HepG2 (cell line): ENCODE measurements around the gene SNAP23. TPM values are rescaled to one million over a fixed set of nuclear protein-coding genes. Genes with fewer than 3 reads are reported as not detected.

ENCODE experiments used
- ATAC-seq: fragments of 200-7000 bp; cut with Tn5 transposase; 3 replicates; pipeline ENCODE4 v1.9.1; 2020; ENCODE audit warnings: mild to moderate bottlenecking, moderate library complexity
- BruUV-seq: library from RNA; stranded (reverse); fragments of 400-500 nt; replicated peaks from 2 replicates; lab custom pipeline; 2021; lab: Mats Ljungman, UMichigan
- CTCF ChIA-PET: fragments of 300-600 bp; formaldehyde crosslinking; extraction: SDS; loops from one replicate; lab custom pipeline; 2021; ENCODE audit warnings: low total read pairs, inconsistent platforms, low intra/inter-chr PET ratio; lab: Yijun Ruan, JAX
- POLR2A ChIA-PET: fragments of 350-600 bp; sonication (Branson Sonifier 250); formaldehyde crosslinking; loops from one replicate; lab custom pipeline; 2020; ENCODE audit warnings: antibody characterized with exemption, inconsistent platforms; lab: Yijun Ruan, JAX
- DNase-seq: peaks from one replicate; pipeline ENCODE4 v3.0.0-alpha.2; 2015; ENCODE audit warnings: low spot score
- FAIRE-seq: peaks from 3 replicates; lab custom pipeline; 2011; peaks lifted over from hg19 to GRCh38; lab: Jason Lieb, UNC
- H2AFZ ChIP-seq: one replicate; pipeline ENCODE4 v1.6.1; 2011; ENCODE audit warnings: low read length, inconsistent platforms
- H3K27ac ChIP-seq: fragments of 300-600 bp; 3 replicates; pipeline ENCODE4 v1.8.0; 2011; ENCODE audit warnings: mixed run types, mild to moderate bottlenecking, mixed read lengths, low read length, inconsistent platforms; ENCODE audit not compliant: insufficient read depth; ENCODE audit errors: extremely low read length
- H3K27me3 ChIP-seq, 2 experiments: fragments of 200-600 bp in 1 of 2; 2 replicates in 1 of 2; 3 replicates in 1 of 2; pipeline versions ENCODE4 v1.6.0 to v1.8.0; 2011; ENCODE audit warnings: low read length in 2 of 2, mild to moderate bottlenecking in 2 of 2, moderate library complexity in 2 of 2, inconsistent platforms in 1 of 2; ENCODE audit not compliant: insufficient read depth in 2 of 2, control insufficient read depth in 1 of 2
- H3K36me3 ChIP-seq, 2 experiments: fragments of 200-600 bp in 1 of 2; replicated peaks in 1 of 2; 2 replicates in 1 of 2; 3 replicates in 1 of 2; pipeline versions ENCODE4 v1.5.1 to v1.8.0; 2011; ENCODE audit warnings: low read length in 2 of 2, inconsistent platforms in 1 of 2; ENCODE audit not compliant: insufficient read depth in 2 of 2, control insufficient read depth in 1 of 2
- H3K4me1 ChIP-seq: 2 replicates; pipeline ENCODE4 v1.5.1; 2012; ENCODE audit warnings: low read length, inconsistent platforms; ENCODE audit not compliant: insufficient read depth
- H3K4me2 ChIP-seq: 2 replicates; pipeline ENCODE4 v1.6.0; 2011; ENCODE audit warnings: low read depth, low read length, inconsistent platforms
- H3K4me3 ChIP-seq, 3 experiments: fragments of 200-600 bp in 1 of 3; sonication (generic), shearing (Covaris generic) in 1 of 3; replicated peaks in 1 of 3; 2 replicates each; pipeline ENCODE4 v1.5.1; 2011 to 2016; ENCODE audit warnings: low read length in 3 of 3, inconsistent platforms in 2 of 3, low read depth in 2 of 3, mild to moderate bottlenecking in 2 of 3, control low read depth in 1 of 3, mixed read lengths in 1 of 3; ENCODE audit not compliant: insufficient read depth in 1 of 3
- H3K79me2 ChIP-seq: one replicate; pipeline ENCODE4 v1.6.1; 2011; ENCODE audit warnings: low read length, inconsistent platforms; ENCODE audit not compliant: insufficient read depth
- H3K9ac ChIP-seq: 2 replicates; pipeline ENCODE4 v1.6.0; 2011; ENCODE audit warnings: mild to moderate bottlenecking, low read depth, low read length, inconsistent platforms; ENCODE audit not compliant: insufficient read depth
- H3K9me3 ChIP-seq: 2 replicates; pipeline ENCODE4 v1.5.1; 2012; ENCODE audit warnings: mild to moderate bottlenecking, low read length
- H4K20me1 ChIP-seq: 2 replicates; pipeline ENCODE4 v1.6.0; 2011; ENCODE audit warnings: inconsistent platforms, mild to moderate bottlenecking, low read length, moderate library complexity; ENCODE audit not compliant: insufficient read depth
- CBX1 ChIP-seq: IDR thresholded peaks from one replicate; pipeline ENCODE4 v1.6.1; 2016; ENCODE audit warnings: antibody characterized with exemption, low read depth
- IKZF1 ChIP-seq: fragments of 450-650 bp; IDR thresholded peaks from 2 replicates; pipeline ENCODE4 v1.7.1; 2016
- KDM5B ChIP-seq: sonication (generic); formaldehyde crosslinking; IDR thresholded peaks from 2 replicates; pipeline ENCODE4 v1.4.0; 2020; ENCODE audit warnings: missing genetic modification reagents, mild to moderate bottlenecking, borderline replicate concordance
- KMT2B ChIP-seq: IDR thresholded peaks from 2 replicates; pipeline ENCODE4 v1.6.1; 2016; ENCODE audit warnings: missing genetic modification reagents, missing compliant biosample characterization
- NR2F6 ChIP-seq, 2 experiments: IDR thresholded peaks; 2 replicates each; pipeline ENCODE4 v1.6.1; 2016; ENCODE audit warnings: antibody characterized with exemption in 1 of 2, mild to moderate bottlenecking in 1 of 2
- PBX2 ChIP-seq: IDR thresholded peaks from 2 replicates; pipeline ENCODE4 v1.6.1; 2016; ENCODE audit warnings: control low read depth
- ZBTB10 ChIP-seq: sonication (generic); formaldehyde crosslinking; IDR thresholded peaks from 2 replicates; pipeline ENCODE4 v1.4.0; 2020; ENCODE audit warnings: missing genetic modification reagents, borderline replicate concordance
- ZNF343 ChIP-seq: sonication (generic); formaldehyde crosslinking; IDR thresholded peaks from 2 replicates; pipeline ENCODE4 v1.4.0; 2020; ENCODE audit warnings: mild to moderate bottlenecking, missing genetic modification reagents
- ZXDC ChIP-seq: sonication (generic); formaldehyde crosslinking; IDR thresholded peaks from 2 replicates; pipeline ENCODE4 v1.5.0; 2020; ENCODE audit warnings: mild to moderate bottlenecking, missing genetic modification reagents
- WGBS: methylation state at CpG from one replicate; pipeline ENCODE4 v1.1.6; 2017; ENCODE audit warnings: low lambda C conversion rate; 5-methylcytosine and 5-hydroxymethylcytosine counted together
- in situ Hi-C: cut with HindIII; loops from 2 replicates; pipeline ENCODE4 v1.10.0; 2017; ENCODE audit warnings: low pct_unique_long_range_greater_than_20kb; ENCODE audit not compliant: extremely low pct_ligation_motif_present
- intact Hi-C: fragments of 100-400 bp; cut with micrococcal nuclease; formaldehyde crosslinking; loops from one replicate; pipeline ENCODE4 v1.10.0; 2022; ENCODE audit not compliant: unreplicated experiment
- polyA plus RNA-seq, 8 experiments: library from polyadenylated mRNA; depleted of rRNA in 3 of 8; stranded (reverse) in 7 of 8; unstranded in 1 of 8; fragments of >200 nt; fragmentation: Illumina TruSeq in 4 of 8; extraction: Trizol in 4 of 8; gene quantifications; 2 replicates each; pipeline versions ENCODE4 v1.2.1 to v1.2.3, GENCODE V29; 2011 to 2016; ENCODE audit warnings: low read depth in 4 of 8, missing spikeins in 1 of 8, mixed read lengths in 1 of 8; ENCODE audit not compliant: insufficient read depth in 1 of 8
- total RNA-seq, 5 experiments: library from RNA; depleted of rRNA; stranded (reverse); fragments of >200 nt; fragmentation: Illumina TruSeq; extraction: Trizol; gene quantifications; 2 replicates each; pipeline ENCODE4 v1.2.3, GENCODE V29; 2016; ENCODE audit warnings: low read depth in 1 of 5
- TF ChIP-seq, protein P1 (sequence below): sonication (generic); formaldehyde crosslinking; IDR thresholded peaks from 2 replicates; pipeline ENCODE4 v1.8.0; 2023; ENCODE audit warnings: mild to moderate bottlenecking, missing genetic modification reagents
- TF ChIP-seq, protein P2 (sequence below): sonication (generic); formaldehyde crosslinking; IDR thresholded peaks from 2 replicates; pipeline ENCODE4 v1.8.1; 2023; ENCODE audit warnings: mild to moderate bottlenecking, missing genetic modification reagents, borderline replicate concordance
- TF ChIP-seq, protein P3 (sequence below): sonication (generic); formaldehyde crosslinking; IDR thresholded peaks from 2 replicates; pipeline ENCODE4 v1.5.0; 2020; ENCODE audit warnings: mild to moderate bottlenecking, missing genetic modification reagents
- TF ChIP-seq, protein P4 (sequence below): sonication (generic); formaldehyde crosslinking; IDR thresholded peaks from 2 replicates; pipeline ENCODE4 v1.5.0; 2020; ENCODE audit warnings: missing genetic modification reagents

The SNAP23 gene
- total and polyA plus RNA-seq, 2 of the 13 experiments (the other 11 are each of a cell fraction or from before 2014, with no cell fraction given) = 37.0 to 101 TPM

- Histone ChIP-seq H3K27me3 (no peaks in the 10 kb centered on the region), H3K4me1 (no peaks in the 10 kb centered on the region), H3K27ac (no peak overlapping the region), H3K79me2 (no peaks in the 10 kb centered on the region), H3K9ac (no peak overlapping the region), H2AFZ (no peak overlapping the region), H3K4me3 (no peak overlapping the region), H3K4me2 (no peak overlapping the region), H3K9me3 (no peaks in the 10 kb centered on the region), H4K20me1 (no peaks in the 10 kb centered on the region), H3K36me3 (peaks cover 12 to 55% of the 10 kb centered on the region in 2 experiments)
- no peak for FAIRE-seq
- intact Hi-C loops (no loop called here), in situ Hi-C loops (no loop called here)
- CTCF ChIA-PET = no interaction called here
- DNase-seq = no peak
- no TSS peak for BruUV-seq
- POLR2A ChIA-PET = no interaction called here
- 94% methylated on average over 13 of the region's 13 CpGs for WGBS
- ATAC-seq = no peak
- TF ChIP-seq, protein P1, sequence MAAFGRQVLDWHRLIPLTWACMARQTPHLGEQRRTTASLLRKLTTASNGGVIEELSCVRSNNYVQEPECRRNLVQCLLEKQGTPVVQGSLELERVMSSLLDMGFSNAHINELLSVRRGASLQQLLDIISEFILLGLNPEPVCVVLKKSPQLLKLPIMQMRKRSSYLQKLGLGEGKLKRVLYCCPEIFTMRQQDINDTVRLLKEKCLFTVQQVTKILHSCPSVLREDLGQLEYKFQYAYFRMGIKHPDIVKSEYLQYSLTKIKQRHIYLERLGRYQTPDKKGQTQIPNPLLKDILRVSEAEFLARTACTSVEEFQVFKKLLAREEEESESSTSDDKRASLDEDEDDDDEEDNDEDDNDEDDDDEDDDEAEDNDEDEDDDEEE = no peak
- TF ChIP-seq PBX2 (CRISPR knock-in tag) (no peak), ZNF343 (CRISPR knock-in tag) (no peak), NR2F6 (IDR thresholded peaks at IDR 0.05) (no peak), NR2F6 (CRISPR knock-in tag; IDR thresholded peaks at IDR 0.05) (no peak), ZXDC (CRISPR knock-in tag) (no peak), ZBTB10 (CRISPR knock-in tag) (no peak), KDM5B (CRISPR knock-in tag) (no peak), KMT2B (CRISPR knock-in tag) (no peak), CBX1 (no peak), IKZF1 (no peak)
- TF ChIP-seq, protein P2, sequence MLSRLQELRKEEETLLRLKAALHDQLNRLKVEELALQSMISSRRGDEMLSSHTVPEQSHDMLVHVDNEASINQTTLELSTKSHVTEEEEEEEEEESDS = no peak
- TF ChIP-seq, protein P3, sequence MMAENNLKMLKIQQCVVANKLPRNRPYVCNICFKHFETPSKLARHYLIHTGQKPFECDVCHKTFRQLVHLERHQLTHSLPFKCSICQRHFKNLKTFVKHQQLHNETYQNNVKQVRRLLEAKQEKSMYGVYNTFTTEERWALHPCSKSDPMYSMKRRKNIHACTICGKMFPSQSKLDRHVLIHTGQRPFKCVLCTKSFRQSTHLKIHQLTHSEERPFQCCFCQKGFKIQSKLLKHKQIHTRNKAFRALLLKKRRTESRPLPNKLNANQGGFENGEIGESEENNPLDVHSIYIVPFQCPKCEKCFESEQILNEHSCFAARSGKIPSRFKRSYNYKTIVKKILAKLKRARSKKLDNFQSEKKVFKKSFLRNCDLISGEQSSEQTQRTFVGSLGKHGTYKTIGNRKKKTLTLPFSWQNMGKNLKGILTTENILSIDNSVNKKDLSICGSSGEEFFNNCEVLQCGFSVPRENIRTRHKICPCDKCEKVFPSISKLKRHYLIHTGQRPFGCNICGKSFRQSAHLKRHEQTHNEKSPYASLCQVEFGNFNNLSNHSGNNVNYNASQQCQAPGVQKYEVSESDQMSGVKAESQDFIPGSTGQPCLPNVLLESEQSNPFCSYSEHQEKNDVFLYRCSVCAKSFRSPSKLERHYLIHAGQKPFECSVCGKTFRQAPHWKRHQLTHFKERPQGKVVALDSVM (CRISPR knock-in tag) = no peak
- TF ChIP-seq, protein P4, sequence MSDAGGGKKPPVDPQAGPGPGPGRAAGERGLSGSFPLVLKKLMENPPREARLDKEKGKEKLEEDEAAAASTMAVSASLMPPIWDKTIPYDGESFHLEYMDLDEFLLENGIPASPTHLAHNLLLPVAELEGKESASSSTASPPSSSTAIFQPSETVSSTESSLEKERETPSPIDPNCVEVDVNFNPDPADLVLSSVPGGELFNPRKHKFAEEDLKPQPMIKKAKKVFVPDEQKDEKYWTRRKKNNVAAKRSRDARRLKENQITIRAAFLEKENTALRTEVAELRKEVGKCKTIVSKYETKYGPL (CRISPR knock-in tag) = no peak
Measured at GRCh38 chr15:42449770-42450424, 45.5 kb upstream of the SNAP23 start.
